Retinal pigment epithelial cell (primary cell): ENCODE results near the gene PATJ.

Experiments used
- DNase-seq: peaks from one replicate; pipeline ENCODE4 v3.0.0-alpha.2; 2010; ENCODE audit warnings: low read depth
- H3K4me3 ChIP-seq: 2 replicates; pipeline ENCODE4 v1.5.1; 2011; ENCODE audit warnings: mild to moderate bottlenecking, low read length, control low read depth, moderate library complexity
- TF ChIP-seq, protein P1 (sequence below): conservative IDR thresholded peaks from 2 replicates; pipeline ENCODE4 v1.5.1; 2011; ENCODE audit warnings: low read depth, low read length, control low read depth, inconsistent platforms

PATJ gene

GRCh38 chr1:62117018-62117750 is 374.9 kb downstream of the PATJ start:
- H3K4me3 ChIP-seq: no peak overlapping the region
- TF ChIP-seq, protein P1, sequence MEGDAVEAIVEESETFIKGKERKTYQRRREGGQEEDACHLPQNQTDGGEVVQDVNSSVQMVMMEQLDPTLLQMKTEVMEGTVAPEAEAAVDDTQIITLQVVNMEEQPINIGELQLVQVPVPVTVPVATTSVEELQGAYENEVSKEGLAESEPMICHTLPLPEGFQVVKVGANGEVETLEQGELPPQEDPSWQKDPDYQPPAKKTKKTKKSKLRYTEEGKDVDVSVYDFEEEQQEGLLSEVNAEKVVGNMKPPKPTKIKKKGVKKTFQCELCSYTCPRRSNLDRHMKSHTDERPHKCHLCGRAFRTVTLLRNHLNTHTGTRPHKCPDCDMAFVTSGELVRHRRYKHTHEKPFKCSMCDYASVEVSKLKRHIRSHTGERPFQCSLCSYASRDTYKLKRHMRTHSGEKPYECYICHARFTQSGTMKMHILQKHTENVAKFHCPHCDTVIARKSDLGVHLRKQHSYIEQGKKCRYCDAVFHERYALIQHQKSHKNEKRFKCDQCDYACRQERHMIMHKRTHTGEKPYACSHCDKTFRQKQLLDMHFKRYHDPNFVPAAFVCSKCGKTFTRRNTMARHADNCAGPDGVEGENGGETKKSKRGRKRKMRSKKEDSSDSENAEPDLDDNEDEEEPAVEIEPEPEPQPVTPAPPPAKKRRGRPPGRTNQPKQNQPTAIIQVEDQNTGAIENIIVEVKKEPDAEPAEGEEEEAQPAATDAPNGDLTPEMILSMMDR: no peak
- DNase-seq: no peak

DNA sequence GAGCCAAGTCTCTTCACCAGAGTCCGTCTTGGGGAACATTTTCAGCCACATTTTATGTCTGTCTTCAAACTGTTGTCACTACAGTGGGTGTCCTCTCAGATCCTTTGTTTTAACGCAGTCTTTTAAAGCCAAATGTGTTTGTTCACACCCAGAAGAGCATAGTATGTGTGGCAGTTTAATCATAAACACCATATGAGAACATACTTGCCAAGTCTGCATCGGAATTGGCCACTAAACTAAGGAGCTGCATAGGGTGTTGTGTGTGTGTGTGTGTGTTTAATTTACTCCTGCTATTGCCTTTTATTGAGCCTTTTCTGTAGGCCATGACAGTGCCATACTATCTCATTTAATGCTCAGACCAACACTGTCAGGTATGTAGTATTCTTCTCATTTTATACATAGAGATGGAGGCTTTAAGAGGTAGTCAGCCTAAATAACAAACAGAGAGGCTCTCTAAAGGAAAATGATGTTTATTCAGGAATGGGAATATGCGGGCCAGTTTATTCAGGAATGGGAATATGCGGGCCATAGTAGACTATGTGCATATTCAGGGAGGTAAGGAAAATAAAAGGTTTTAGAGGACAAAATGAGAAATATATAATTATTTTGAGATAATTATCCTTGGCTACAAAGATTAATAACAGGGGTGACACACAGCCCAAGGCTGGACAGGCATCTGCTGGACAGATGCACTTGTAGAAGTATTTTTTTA is 384.5 kb downstream of the PATJ start:
- no peak overlapping the region for H3K4me3 ChIP-seq
- no peak for DNase-seq
- TF ChIP-seq, protein P1: no peak

GRCh38 chr1:62128745-62129144 is 386.5 kb downstream of the PATJ start:
- DNase-seq: no peak
- TF ChIP-seq, protein P1: no peak
- no peak overlapping the region for H3K4me3 ChIP-seq

- no peak overlapping the region for H3K4me3 ChIP-seq
- TF ChIP-seq, protein P1: peak; percentile 99
- peak; percentile 22 for DNase-seq
Observed at GRCh38 chr1:62131093-62131725, 388.9 kb downstream of the PATJ start.

DNA sequence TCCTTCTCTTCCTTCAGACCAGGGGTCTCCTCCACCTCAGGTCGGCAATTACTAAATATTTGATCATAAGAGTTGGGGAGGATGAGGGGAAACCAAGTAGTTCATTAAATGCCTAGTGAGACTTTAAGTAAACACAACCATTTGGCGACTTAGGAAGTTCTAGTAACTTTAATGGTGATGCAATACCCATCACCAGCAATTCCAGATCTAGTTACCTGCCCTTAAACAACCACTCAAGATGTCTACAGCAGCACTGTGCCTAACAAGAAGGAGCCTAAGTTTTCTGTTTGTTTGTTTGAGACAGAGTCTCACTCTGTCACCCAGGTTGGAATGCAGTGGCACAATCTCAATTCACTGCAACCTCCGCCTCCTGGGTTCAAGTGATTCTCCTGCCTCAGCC is 395.7 kb downstream of the PATJ start:
- H3K4me3 ChIP-seq: no peak overlapping the region
- TF ChIP-seq, protein P1: no peak
- no peak for DNase-seq

DNA sequence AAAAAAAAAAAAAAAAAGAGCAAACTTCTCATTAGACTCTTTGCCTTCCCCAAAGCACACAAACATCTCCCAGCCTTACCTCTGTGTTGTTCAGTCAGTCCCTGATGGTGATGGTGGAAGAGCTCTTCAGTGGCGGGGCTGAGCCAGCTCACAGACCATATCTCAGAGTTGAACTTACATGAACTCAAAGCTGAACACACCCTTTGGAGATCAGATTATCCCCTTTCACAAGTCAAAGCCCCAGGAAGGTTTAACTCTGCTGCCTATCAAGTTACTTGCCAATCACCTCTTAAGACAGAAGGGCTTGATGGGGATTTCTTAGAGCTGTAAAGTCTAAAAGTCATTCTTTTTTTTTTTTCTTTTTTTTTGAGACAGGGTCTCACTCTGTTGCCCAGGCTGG is 397.1 kb downstream of the PATJ start:
- TF ChIP-seq, protein P1: no peak
- no peak overlapping the region for H3K4me3 ChIP-seq
- DNase-seq: no peak
